Osteoblast (primary cell): ENCODE measurements around the gene KAT6B. TPM values are rescaled to one million over a fixed set of nuclear protein-coding genes. Genes with fewer than 3 reads are reported as not detected.

Source experiments
- DNase-seq: peaks from one replicate; pipeline ENCODE4 v3.0.0; 2011; ENCODE audit warnings: low spot score, mixed read lengths; ENCODE audit not compliant: insufficient read length; ENCODE audit errors: missing footprints
- H2AFZ ChIP-seq: 2 replicates; pipeline ENCODE4 v1.6.0; 2011; ENCODE audit warnings: mild to moderate bottlenecking, low read length
- H3K27ac ChIP-seq: 2 replicates; pipeline ENCODE4 v1.5.1; 2011; ENCODE audit warnings: mild to moderate bottlenecking, low read depth, low read length, moderate library complexity
- H3K27me3 ChIP-seq: 2 replicates; pipeline ENCODE4 v1.6.0; 2012; ENCODE audit warnings: mild to moderate bottlenecking, control low read depth, inconsistent platforms, low read length, moderate library complexity; ENCODE audit not compliant: insufficient read depth
- H3K36me3 ChIP-seq: 2 replicates; pipeline ENCODE4 v1.5.1; 2011; ENCODE audit warnings: mild to moderate bottlenecking, low read length, control low read depth, moderate library complexity; ENCODE audit not compliant: insufficient read depth
- H3K4me1 ChIP-seq: 2 replicates; pipeline ENCODE4 v1.5.1; 2011; ENCODE audit warnings: mild to moderate bottlenecking, low read length, control low read depth, moderate library complexity; ENCODE audit not compliant: insufficient read depth
- H3K4me2 ChIP-seq: 2 replicates; pipeline ENCODE4 v1.6.0; 2011; ENCODE audit warnings: mild to moderate bottlenecking, low read length; ENCODE audit not compliant: insufficient read depth
- H3K4me3 ChIP-seq: fragments of 200-600 bp; sonication (generic); 3 replicates; pipeline ENCODE4 v1.5.1; 2012; ENCODE audit warnings: mild to moderate bottlenecking, low read length, inconsistent platforms; ENCODE audit not compliant: insufficient read depth
- H3K79me2 ChIP-seq: 2 replicates; pipeline ENCODE4 v1.6.0; 2012; ENCODE audit warnings: mild to moderate bottlenecking, low read length, control low read depth, inconsistent platforms; ENCODE audit not compliant: insufficient read depth
- H3K9me3 ChIP-seq: 2 replicates; pipeline ENCODE4 v1.5.1; 2011; ENCODE audit warnings: low read depth, low read length, control low read depth
- H4K20me1 ChIP-seq: 2 replicates; pipeline ENCODE4 v1.6.0; 2012; ENCODE audit warnings: mild to moderate bottlenecking, low read length, control low read depth; ENCODE audit not compliant: insufficient read depth
- total RNA-seq: library from RNA; depleted of rRNA; stranded (reverse); fragments of >200 nt; gene quantifications from 2 replicates; pipeline ENCODE4 v1.2.3, GENCODE V29; 2012
- TF ChIP-seq, protein P1 (sequence below): IDR thresholded peaks from 2 replicates; pipeline ENCODE4 v1.5.1; 2011; ENCODE audit warnings: mild to moderate bottlenecking, low read depth, low read length, moderate library complexity; ENCODE audit errors: extremely low read depth

KAT6B gene
- total RNA-seq, 1 donor: 24.6 TPM

DNA sequence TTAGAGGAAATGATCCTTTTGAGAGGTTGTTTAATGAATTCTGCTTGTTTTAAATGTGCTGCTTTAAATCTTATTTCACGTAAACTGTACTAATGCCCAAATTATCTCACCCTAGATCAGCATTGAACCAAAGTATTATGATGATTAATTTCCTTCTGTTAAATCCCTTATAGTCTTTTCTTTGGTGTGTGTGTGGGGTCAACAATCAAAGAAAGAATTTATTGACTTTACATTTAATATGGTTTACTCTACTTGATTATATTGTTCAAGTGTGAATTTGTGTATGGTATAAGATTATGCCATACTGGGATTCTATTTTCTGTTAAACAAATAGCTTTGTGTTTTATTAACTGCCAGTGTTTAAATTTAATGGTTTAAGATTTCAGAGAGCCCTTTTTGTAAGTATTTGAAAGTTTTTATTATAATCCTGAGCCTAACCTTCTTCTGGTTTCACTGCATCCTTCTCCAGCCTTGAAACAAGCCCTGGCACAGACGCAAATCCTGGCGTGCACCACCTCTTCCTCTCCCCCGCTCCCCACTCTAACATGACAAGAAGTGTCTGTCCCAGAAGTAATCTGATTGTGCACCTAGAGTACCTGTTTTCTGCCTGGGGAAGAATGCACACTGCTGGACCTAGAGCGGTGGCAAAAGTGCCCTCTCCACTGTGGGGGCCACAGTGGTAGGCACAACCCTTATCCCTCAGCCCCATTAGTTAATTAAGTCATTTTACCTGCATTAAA is 70.6 kb downstream of the KAT6B start:
- H3K4me1 ChIP-seq: peaks cover 8% of the 10 kb centered on the region
- H2AFZ ChIP-seq: no peak overlapping the region
- peaks cover 59% of the 10 kb centered on the region for H3K79me2 ChIP-seq
- no peak overlapping the region for H3K4me2 ChIP-seq
- TF ChIP-seq, protein P1, sequence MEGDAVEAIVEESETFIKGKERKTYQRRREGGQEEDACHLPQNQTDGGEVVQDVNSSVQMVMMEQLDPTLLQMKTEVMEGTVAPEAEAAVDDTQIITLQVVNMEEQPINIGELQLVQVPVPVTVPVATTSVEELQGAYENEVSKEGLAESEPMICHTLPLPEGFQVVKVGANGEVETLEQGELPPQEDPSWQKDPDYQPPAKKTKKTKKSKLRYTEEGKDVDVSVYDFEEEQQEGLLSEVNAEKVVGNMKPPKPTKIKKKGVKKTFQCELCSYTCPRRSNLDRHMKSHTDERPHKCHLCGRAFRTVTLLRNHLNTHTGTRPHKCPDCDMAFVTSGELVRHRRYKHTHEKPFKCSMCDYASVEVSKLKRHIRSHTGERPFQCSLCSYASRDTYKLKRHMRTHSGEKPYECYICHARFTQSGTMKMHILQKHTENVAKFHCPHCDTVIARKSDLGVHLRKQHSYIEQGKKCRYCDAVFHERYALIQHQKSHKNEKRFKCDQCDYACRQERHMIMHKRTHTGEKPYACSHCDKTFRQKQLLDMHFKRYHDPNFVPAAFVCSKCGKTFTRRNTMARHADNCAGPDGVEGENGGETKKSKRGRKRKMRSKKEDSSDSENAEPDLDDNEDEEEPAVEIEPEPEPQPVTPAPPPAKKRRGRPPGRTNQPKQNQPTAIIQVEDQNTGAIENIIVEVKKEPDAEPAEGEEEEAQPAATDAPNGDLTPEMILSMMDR: no peak
- H3K36me3 ChIP-seq: no peaks in the 10 kb centered on the region
- H3K27me3 ChIP-seq: no peaks in the 10 kb centered on the region
- H3K4me3 ChIP-seq: no peak overlapping the region
- H4K20me1 ChIP-seq: peaks cover 17% of the 10 kb centered on the region
- H3K27ac ChIP-seq: no peak overlapping the region
- DNase-seq: no peak
- H3K9me3 ChIP-seq: no peaks in the 10 kb centered on the region

DNA sequence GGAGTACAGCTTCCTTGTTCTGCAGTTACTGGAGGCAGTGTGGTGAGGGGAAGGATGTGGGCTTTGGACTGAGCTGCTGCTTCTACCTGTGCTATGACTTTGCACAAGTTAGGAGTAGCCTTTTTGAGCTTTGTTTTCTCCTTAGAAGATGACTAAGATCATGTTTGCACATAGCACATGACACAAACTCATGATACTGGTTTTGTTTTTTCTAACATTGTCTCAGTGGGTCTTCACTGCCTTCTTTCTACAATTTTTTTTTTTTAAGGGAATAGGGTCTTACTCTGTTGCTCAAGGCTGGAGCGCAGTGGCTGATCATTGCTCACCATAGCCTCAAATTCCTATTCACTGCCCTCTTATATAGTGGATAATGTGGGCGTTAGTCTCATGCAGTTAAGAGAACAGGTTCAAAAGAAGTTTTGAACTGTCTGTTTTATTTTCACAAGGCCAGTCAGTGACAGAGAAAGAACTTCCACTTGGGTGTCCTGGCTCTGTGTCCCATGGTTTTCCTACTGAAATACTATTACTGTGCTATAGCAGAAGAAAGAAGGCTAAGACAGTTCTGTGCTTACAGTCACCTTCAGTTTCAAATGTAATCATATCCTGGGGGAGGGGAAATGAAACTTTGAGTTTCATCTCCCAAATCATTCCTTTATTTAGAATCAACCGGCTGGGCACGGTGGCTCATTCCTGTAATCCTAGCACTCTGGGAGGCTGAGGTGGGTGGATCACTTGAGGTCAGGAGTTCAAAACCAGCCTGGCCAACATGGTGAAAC is 72.0 kb downstream of the KAT6B start:
- Histone ChIP-seq H3K9me3 (no peaks in the 10 kb centered on the region), H3K4me1 (peaks cover 8% of the 10 kb centered on the region), H2AFZ (no peak overlapping the region), H3K36me3 (no peaks in the 10 kb centered on the region), H3K4me3 (no peak overlapping the region), H3K4me2 (no peak overlapping the region), H3K79me2 (peaks cover 60% of the 10 kb centered on the region), H4K20me1 (peaks cover 21% of the 10 kb centered on the region), H3K27ac (no peak overlapping the region), H3K27me3 (no peaks in the 10 kb centered on the region)
- TF ChIP-seq, protein P1: no peak
- DNase-seq: no peak

- peaks cover 65% of the 10 kb centered on the region for H3K79me2 ChIP-seq
- H3K27me3 ChIP-seq: no peaks in the 10 kb centered on the region
- no peaks in the 10 kb centered on the region for H3K9me3 ChIP-seq
- DNase-seq: no peak
- no peak overlapping the region for H2AFZ ChIP-seq
- peaks cover 8% of the 10 kb centered on the region for H3K4me1 ChIP-seq
- TF ChIP-seq, protein P1: no peak
- no peak overlapping the region for H3K4me2 ChIP-seq
- H3K4me3 ChIP-seq: no peak overlapping the region
- H3K27ac ChIP-seq: no peak overlapping the region
- H3K36me3 ChIP-seq: no peaks in the 10 kb centered on the region
- H4K20me1 ChIP-seq: peaks cover 30% of the 10 kb centered on the region
These were observed 73.9 kb downstream of the KAT6B start for GRCh38 chr10:74900297-74900696.

- H3K27ac ChIP-seq: no peak overlapping the region
- DNase-seq: no peak
- H3K36me3 ChIP-seq: no peaks in the 10 kb centered on the region
- no peak overlapping the region for H3K4me3 ChIP-seq
- H3K4me2 ChIP-seq: no peak overlapping the region
- TF ChIP-seq, protein P1: no peak
- H2AFZ ChIP-seq: no peak overlapping the region
- peaks cover 35% of the 10 kb centered on the region for H4K20me1 ChIP-seq
- H3K4me1 ChIP-seq: peaks cover 8% of the 10 kb centered on the region
- no peaks in the 10 kb centered on the region for H3K9me3 ChIP-seq
- H3K79me2 ChIP-seq: peaks cover 64% of the 10 kb centered on the region
- no peaks in the 10 kb centered on the region for H3K27me3 ChIP-seq
These were observed 74.9 kb downstream of the KAT6B start for GRCh38 chr10:74901301-74901700.
